IMR-90 (cell line): ENCODE measurements around the gene NDUFAF8. TPM values are rescaled to one million over a fixed set of nuclear protein-coding genes. Genes with fewer than 3 reads are reported as not detected.

Source experiments
- ATAC-seq: fragments of 200-7000 bp; cut with Tn5 transposase; 2 replicates; pipeline ENCODE4 v1.9.1; 2020; ENCODE audit warnings: low read depth, mild to moderate bottlenecking, moderate library complexity
- BruUV-seq: library from RNA; stranded (reverse); fragments of 400-500 nt; replicated peaks from 2 replicates; lab custom pipeline; 2021; lab: Mats Ljungman, UMichigan
- CTCF ChIA-PET: fragments of 300-600 bp; formaldehyde crosslinking; extraction: SDS; loops from one replicate; lab custom pipeline; 2021; ENCODE audit warnings: antibody characterized with exemption; lab: Yijun Ruan, JAX
- POLR2A ChIA-PET: fragments of 300-600 bp; sonication (Branson Sonifier 250); formaldehyde crosslinking; loops from one replicate; lab custom pipeline; 2022; ENCODE audit warnings: antibody characterized with exemption; ENCODE audit not compliant: unreplicated experiment; lab: Charles Lee
- DNase-seq: peaks from one replicate; pipeline ENCODE4 v3.0.0; 2013
- H2AFZ ChIP-seq: replicated peaks from 2 replicates; pipeline ENCODE3; 2013; ENCODE audit warnings: low read length, mild to moderate bottlenecking; ENCODE audit not compliant: poor library complexity
- H2AK5ac ChIP-seq: 2 replicates; pipeline ENCODE4 v1.6.1; 2013; ENCODE audit warnings: low read depth, low read length, inconsistent platforms
- H2AK9ac ChIP-seq: replicated peaks from 2 replicates; pipeline ENCODE3; 2013; ENCODE audit warnings: mild to moderate bottlenecking, low read depth, low read length, moderate library complexity; ENCODE audit not compliant: poor library complexity
- H2BK120ac ChIP-seq: 2 replicates; pipeline ENCODE4 v1.6.1; 2013; ENCODE audit warnings: low read depth, low read length, inconsistent platforms
- H2BK15ac ChIP-seq: 3 replicates; pipeline ENCODE4 v1.6.1; 2013; ENCODE audit warnings: low read depth, low read length, inconsistent platforms
- H2BK20ac ChIP-seq: 2 replicates; pipeline ENCODE4 v1.6.1; 2013; ENCODE audit warnings: low read depth, mild to moderate bottlenecking, inconsistent platforms, low read length, moderate library complexity
- H2BK5ac ChIP-seq: 2 replicates; pipeline ENCODE4 v1.6.1; 2013; ENCODE audit warnings: mild to moderate bottlenecking, low read depth, low read length, inconsistent platforms; ENCODE audit not compliant: poor library complexity, severe bottlenecking
- H3K14ac ChIP-seq: replicated peaks from 2 replicates; pipeline ENCODE4 v1.6.1; 2013; ENCODE audit warnings: low read depth, low read length, inconsistent platforms
- H3K18ac ChIP-seq: 2 replicates; pipeline ENCODE4 v1.6.1; 2013; ENCODE audit warnings: low read depth, low read length, control low read depth
- H3K23ac ChIP-seq: 2 replicates; pipeline ENCODE4 v1.6.1; 2013; ENCODE audit warnings: low read depth, low read length, inconsistent platforms
- H3K27ac ChIP-seq: 2 replicates; pipeline ENCODE4 v1.5.1; 2013; ENCODE audit warnings: mild to moderate bottlenecking, control low read depth, low read length; ENCODE audit not compliant: insufficient read depth
- H3K27me3 ChIP-seq: 2 replicates; pipeline ENCODE4 v1.6.1; 2013; ENCODE audit warnings: low read length; ENCODE audit not compliant: control insufficient read depth, insufficient read depth
- H3K36me3 ChIP-seq: 2 replicates; pipeline ENCODE4 v1.6.1; 2013; ENCODE audit warnings: low read length, mixed read lengths; ENCODE audit not compliant: control insufficient read depth, insufficient read depth
- H3K4ac ChIP-seq: 2 replicates; pipeline ENCODE4 v1.6.1; 2013; ENCODE audit warnings: low read depth, low read length, inconsistent platforms
- H3K4me1 ChIP-seq: 2 replicates; pipeline ENCODE4 v1.6.1; 2013; ENCODE audit warnings: low read length, mixed read lengths; ENCODE audit not compliant: control insufficient read depth, insufficient read depth
- H3K4me2 ChIP-seq: 2 replicates; pipeline ENCODE4 v1.6.1; 2013; ENCODE audit warnings: low read depth, mild to moderate bottlenecking, control low read depth, low read length, moderate library complexity
- H3K4me3 ChIP-seq: 2 replicates; pipeline ENCODE4 v1.5.1; 2013; ENCODE audit warnings: low read depth, mild to moderate bottlenecking, control low read depth, low read length, moderate library complexity; ENCODE audit not compliant: insufficient read depth
- H3K56ac ChIP-seq: 2 replicates; pipeline ENCODE4 v1.6.1; 2013; ENCODE audit warnings: low read length, inconsistent platforms; ENCODE audit not compliant: insufficient read depth; ENCODE audit errors: extremely low read depth
- H3K79me1 ChIP-seq, 2 experiments: 2 replicates each; pipeline ENCODE4 v1.6.1; 2013; ENCODE audit warnings: low read length in 2 of 2, inconsistent platforms in 1 of 2, low read depth in 1 of 2
- H3K9ac ChIP-seq: 2 replicates; pipeline ENCODE4 v1.6.1; 2013; ENCODE audit warnings: low read depth, low read length, control low read depth
- H3K9me1 ChIP-seq: 2 replicates; pipeline ENCODE4 v1.6.1; 2013; ENCODE audit warnings: low read length, inconsistent platforms; ENCODE audit not compliant: insufficient read depth
- H3K9me3 ChIP-seq: 2 replicates; pipeline ENCODE4 v1.6.1; 2013; ENCODE audit warnings: low read length; ENCODE audit not compliant: control insufficient read depth, insufficient read depth
- H4K20me1 ChIP-seq: 2 replicates; pipeline ENCODE4 v1.6.1; 2013; ENCODE audit warnings: low read length, inconsistent platforms; ENCODE audit not compliant: insufficient read depth
- H4K5ac ChIP-seq: 2 replicates; pipeline ENCODE4 v1.6.1; 2013; ENCODE audit warnings: mild to moderate bottlenecking, low read depth, low read length, control low read depth
- H4K8ac ChIP-seq, 2 experiments: 2 replicates each; pipeline ENCODE4 v1.6.1; 2013; ENCODE audit warnings: low read depth in 2 of 2, low read length in 2 of 2, control low read depth in 1 of 2, inconsistent platforms in 1 of 2
- H4K91ac ChIP-seq: 2 replicates; pipeline ENCODE4 v1.6.1; 2013; ENCODE audit warnings: low read depth, low read length, inconsistent platforms; ENCODE audit not compliant: insufficient read depth
- BHLHE40 ChIP-seq: fragments of 150-350 bp; IDR thresholded peaks from 2 replicates; pipeline ENCODE4 v1.6.1; 2016; ENCODE audit warnings: mild to moderate bottlenecking, low read depth, low read length
- CHD1 ChIP-seq: IDR thresholded peaks from 2 replicates; pipeline ENCODE4 v1.6.1; 2012; ENCODE audit warnings: low read depth, low read length, improper control_type of control experiment
- ELK1 ChIP-seq: fragments of 150-350 bp; IDR thresholded peaks from 2 replicates; pipeline ENCODE4 v1.6.1; 2016; ENCODE audit warnings: low read depth, mild to moderate bottlenecking, low read length, moderate library complexity, borderline replicate concordance
- FOS ChIP-seq: fragments of 150-350 bp; IDR thresholded peaks from 2 replicates; pipeline ENCODE4 v1.6.1; 2016; ENCODE audit warnings: low read depth, low read length
- MAFK ChIP-seq: IDR thresholded peaks from 2 replicates; pipeline ENCODE4 v1.6.1; 2012; ENCODE audit warnings: low read depth, low read length, improper control_type of control experiment
- MAZ ChIP-seq: IDR thresholded peaks from 2 replicates; pipeline ENCODE4 v1.6.1; 2012; ENCODE audit warnings: low read depth, mild to moderate bottlenecking, low read length, improper control_type of control experiment, moderate library complexity, borderline replicate concordance
- MXI1 ChIP-seq: IDR thresholded peaks from 2 replicates; pipeline ENCODE4 v1.6.1; 2012; ENCODE audit warnings: low read depth, mild to moderate bottlenecking, low read length, moderate library complexity, borderline replicate concordance
- NFE2L2 ChIP-seq: fragments of 150-350 bp; IDR thresholded peaks from 2 replicates; pipeline ENCODE4 v1.6.1; 2016; ENCODE audit warnings: low read depth, mild to moderate bottlenecking, low read length
- POLR2A ChIP-seq: IDR thresholded peaks from 2 replicates; pipeline ENCODE4 v1.6.1; 2012; ENCODE audit warnings: mild to moderate bottlenecking, low read depth, low read length
- RAD21 ChIP-seq: IDR thresholded peaks from 2 replicates; pipeline ENCODE4 v1.6.1; 2012; ENCODE audit warnings: low read length, improper control_type of control experiment
- RCOR1 ChIP-seq: IDR thresholded peaks from 2 replicates; pipeline ENCODE4 v1.6.1; 2012; ENCODE audit warnings: mild to moderate bottlenecking, low read length, improper control_type of control experiment; ENCODE audit not compliant: insufficient replicate concordance
- RFX5 ChIP-seq: IDR thresholded peaks from 2 replicates; pipeline ENCODE4 v1.8.0; 2012; ENCODE audit warnings: low read depth, mild to moderate bottlenecking, low read length, moderate library complexity
- SMC3 ChIP-seq: fragments of 150-350 bp; IDR thresholded peaks from 2 replicates; pipeline ENCODE4 v1.6.1; 2016; ENCODE audit warnings: low read depth, mild to moderate bottlenecking, antibody characterized with exemption, low read length, moderate library complexity
- WGBS, 2 experiments: methylation state at CpG; one replicate each; pipeline versions ENCODE4 v1.1.5 to v1.1.7; 2013; ENCODE audit warnings: missing lambda C conversion rate in 2 of 2; ENCODE audit not compliant: insufficient read length in 1 of 2; ENCODE audit errors: extremely low coverage in 2 of 2; 5-methylcytosine and 5-hydroxymethylcytosine counted together
- dilution Hi-C: fragments of 300-500 bp; cut with HindIII; formaldehyde crosslinking; loops from one replicate; pipeline ENCODE4 v1.14.3; 2018; ENCODE audit warnings: low sequenced_read_pairs; ENCODE audit not compliant: unreplicated experiment
- in situ Hi-C: fragments of 300-500 bp; cut with MboI; formaldehyde crosslinking; loops from 3 replicates; pipeline ENCODE4 v1.14.3; 2019; ENCODE audit warnings: low sequenced_read_pairs, inconsistent platforms, mixed read lengths
- intact Hi-C: fragments of 100-400 bp; cut with micrococcal nuclease; formaldehyde crosslinking; loops from 2 replicates; pipeline ENCODE4 v1.10.0; 2022
- polyA plus RNA-seq, 3 experiments: library from polyadenylated mRNA; depleted of rRNA; stranded (reverse); fragments of >200 nt; gene quantifications; 2 replicates each; pipeline ENCODE4 v1.2.3, GENCODE V29; 2012; ENCODE audit warnings: low replicate concordance in 1 of 3
- total RNA-seq: library from RNA; depleted of rRNA; stranded (reverse); fragments of >200 nt; gene quantifications from 2 replicates; pipeline ENCODE4 v1.2.3, GENCODE V29; 2012
- TF ChIP-seq, protein P1 (sequence below): fragments of 150-350 bp; IDR thresholded peaks from 2 replicates; pipeline ENCODE4 v1.6.1; 2017; ENCODE audit warnings: mild to moderate bottlenecking, antibody characterized with exemption, low read length, low read depth
- TF ChIP-seq, protein P2 (sequence below): conservative IDR thresholded peaks from 2 replicates; pipeline ENCODE4 v1.5.1; 2012; ENCODE audit warnings: mild to moderate bottlenecking, low read depth, low read length, improper control_type of control experiment

NDUFAF8 gene
- total and polyA plus RNA-seq, 2 of the 4 experiments (the other 2 are of a cell fraction), result 11.1 to 65.0 TPM

GRCh38 chr17:81191116-81191515, 48.0 kb upstream of the NDUFAF8 start:
- Histone ChIP-seq H3K4me3 (no peak overlapping the region), H3K9me3 (no peaks in the 10 kb centered on the region), H2BK120ac (no peak overlapping the region), H3K4ac (no peak overlapping the region), H3K18ac (no peak overlapping the region), H3K4me1 (no peaks in the 10 kb centered on the region), H2BK20ac (no peak overlapping the region), H4K91ac (no peak overlapping the region), H3K79me1 (no peaks in the 10 kb centered on the region), H3K27me3 (no peaks in the 10 kb centered on the region), H4K20me1 (no peaks in the 10 kb centered on the region; the same call in 1 of the 2 replicates), H3K9me1 (no peaks in the 10 kb centered on the region), H3K36me3 (peaks cover 11% of the 10 kb centered on the region), H3K9ac (no peak overlapping the region), H3K14ac (no peak overlapping the region), H3K27ac (no peak overlapping the region), H2BK15ac (no peak overlapping the region), H3K4me2 (no peak overlapping the region), H2AFZ (no peak overlapping the region), H3K23ac (no peak overlapping the region), H4K5ac (no peak overlapping the region), H2AK9ac (no peak overlapping the region), H3K56ac (no peak overlapping the region), H2AK5ac (no peak overlapping the region), H2BK5ac (no peak overlapping the region), H4K8ac (no peak overlapping the region)
- dilution Hi-C loops (no loop called here), intact Hi-C loops (no loop called here), in situ Hi-C loops (no loop called here)
- DNase-seq (no peak), ATAC-seq (no peak)
- POLR2A ChIA-PET, result no interaction called here
- no TSS peak for BruUV-seq
- TF ChIP-seq FOS (no peak), CHD1 (no peak), ELK1 (no peak), MXI1 (no peak), NFE2L2 (no peak), RCOR1 (no peak), POLR2A (no peak), BHLHE40 (no peak), SMC3 (no peak), RAD21 (no peak), RFX5 (no peak), MAZ (no peak), MAFK (no peak)
- TF ChIP-seq, protein P1, sequence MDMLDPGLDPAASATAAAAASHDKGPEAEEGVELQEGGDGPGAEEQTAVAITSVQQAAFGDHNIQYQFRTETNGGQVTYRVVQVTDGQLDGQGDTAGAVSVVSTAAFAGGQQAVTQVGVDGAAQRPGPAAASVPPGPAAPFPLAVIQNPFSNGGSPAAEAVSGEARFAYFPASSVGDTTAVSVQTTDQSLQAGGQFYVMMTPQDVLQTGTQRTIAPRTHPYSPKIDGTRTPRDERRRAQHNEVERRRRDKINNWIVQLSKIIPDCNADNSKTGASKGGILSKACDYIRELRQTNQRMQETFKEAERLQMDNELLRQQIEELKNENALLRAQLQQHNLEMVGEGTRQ, result no peak
- TF ChIP-seq, protein P2, sequence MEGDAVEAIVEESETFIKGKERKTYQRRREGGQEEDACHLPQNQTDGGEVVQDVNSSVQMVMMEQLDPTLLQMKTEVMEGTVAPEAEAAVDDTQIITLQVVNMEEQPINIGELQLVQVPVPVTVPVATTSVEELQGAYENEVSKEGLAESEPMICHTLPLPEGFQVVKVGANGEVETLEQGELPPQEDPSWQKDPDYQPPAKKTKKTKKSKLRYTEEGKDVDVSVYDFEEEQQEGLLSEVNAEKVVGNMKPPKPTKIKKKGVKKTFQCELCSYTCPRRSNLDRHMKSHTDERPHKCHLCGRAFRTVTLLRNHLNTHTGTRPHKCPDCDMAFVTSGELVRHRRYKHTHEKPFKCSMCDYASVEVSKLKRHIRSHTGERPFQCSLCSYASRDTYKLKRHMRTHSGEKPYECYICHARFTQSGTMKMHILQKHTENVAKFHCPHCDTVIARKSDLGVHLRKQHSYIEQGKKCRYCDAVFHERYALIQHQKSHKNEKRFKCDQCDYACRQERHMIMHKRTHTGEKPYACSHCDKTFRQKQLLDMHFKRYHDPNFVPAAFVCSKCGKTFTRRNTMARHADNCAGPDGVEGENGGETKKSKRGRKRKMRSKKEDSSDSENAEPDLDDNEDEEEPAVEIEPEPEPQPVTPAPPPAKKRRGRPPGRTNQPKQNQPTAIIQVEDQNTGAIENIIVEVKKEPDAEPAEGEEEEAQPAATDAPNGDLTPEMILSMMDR, result no peak
- CTCF ChIA-PET, result interaction anchor here (0.5 kb wide), 1 partner anchor 1076 kb away, joined by 3 read pairs; no protein-coding TSS in a partner anchor
- WGBS, 2 experiments, result 93% methylated on average over 8 of the region's 20 CpGs; no CpG with 5 or more reads in 1 of the 2 experiments
